Measurements from ENCODE around the gene CDH16.

Gene CDH16

DNA sequence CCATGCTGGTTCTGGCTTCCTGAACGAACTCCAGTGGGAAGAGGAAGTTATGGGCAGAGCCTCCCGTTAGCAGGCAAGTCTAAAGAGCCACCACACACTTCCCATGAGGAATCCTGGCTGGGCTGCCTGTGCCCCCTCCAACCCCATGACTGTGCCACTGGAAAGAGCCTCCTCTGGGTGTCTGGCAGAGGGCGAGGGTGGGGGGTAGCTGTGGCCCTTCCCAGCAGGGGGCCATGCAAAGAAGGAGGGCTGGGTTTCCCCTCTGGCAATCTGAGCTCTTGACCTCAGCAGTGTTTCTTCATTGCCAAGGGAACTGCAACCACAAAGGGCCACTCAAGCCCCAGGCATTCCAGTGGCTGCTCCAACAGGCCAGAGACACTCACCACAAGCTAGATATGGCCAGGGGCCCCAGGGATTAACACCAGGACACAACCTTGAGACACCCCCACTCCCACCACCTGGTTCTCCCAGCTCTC is 8.3 kb upstream of the CDH16 start:
- Histone ChIP-seq H3K36me3 (peaks cover 32% of the 10 kb centered on the region), H3K27me3 (ENCODE audit: insufficient read depth, low read depth, severe bottlenecking) (no peaks in the 10 kb centered on the region), H3K4me3 (ENCODE audit: low read depth, low read length) (no peak overlapping the region), H3K27ac (peak overlapping the region; percentile 67), H3K9me3 (ENCODE audit: severe bottlenecking) (no peaks in the 10 kb centered on the region)
- TF ChIP-seq, protein P1, sequence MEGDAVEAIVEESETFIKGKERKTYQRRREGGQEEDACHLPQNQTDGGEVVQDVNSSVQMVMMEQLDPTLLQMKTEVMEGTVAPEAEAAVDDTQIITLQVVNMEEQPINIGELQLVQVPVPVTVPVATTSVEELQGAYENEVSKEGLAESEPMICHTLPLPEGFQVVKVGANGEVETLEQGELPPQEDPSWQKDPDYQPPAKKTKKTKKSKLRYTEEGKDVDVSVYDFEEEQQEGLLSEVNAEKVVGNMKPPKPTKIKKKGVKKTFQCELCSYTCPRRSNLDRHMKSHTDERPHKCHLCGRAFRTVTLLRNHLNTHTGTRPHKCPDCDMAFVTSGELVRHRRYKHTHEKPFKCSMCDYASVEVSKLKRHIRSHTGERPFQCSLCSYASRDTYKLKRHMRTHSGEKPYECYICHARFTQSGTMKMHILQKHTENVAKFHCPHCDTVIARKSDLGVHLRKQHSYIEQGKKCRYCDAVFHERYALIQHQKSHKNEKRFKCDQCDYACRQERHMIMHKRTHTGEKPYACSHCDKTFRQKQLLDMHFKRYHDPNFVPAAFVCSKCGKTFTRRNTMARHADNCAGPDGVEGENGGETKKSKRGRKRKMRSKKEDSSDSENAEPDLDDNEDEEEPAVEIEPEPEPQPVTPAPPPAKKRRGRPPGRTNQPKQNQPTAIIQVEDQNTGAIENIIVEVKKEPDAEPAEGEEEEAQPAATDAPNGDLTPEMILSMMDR (IDR thresholded peaks at IDR 0.05; ENCODE audit: low read depth, low read length), result no peak
- no peak for DNase-seq

DNA sequence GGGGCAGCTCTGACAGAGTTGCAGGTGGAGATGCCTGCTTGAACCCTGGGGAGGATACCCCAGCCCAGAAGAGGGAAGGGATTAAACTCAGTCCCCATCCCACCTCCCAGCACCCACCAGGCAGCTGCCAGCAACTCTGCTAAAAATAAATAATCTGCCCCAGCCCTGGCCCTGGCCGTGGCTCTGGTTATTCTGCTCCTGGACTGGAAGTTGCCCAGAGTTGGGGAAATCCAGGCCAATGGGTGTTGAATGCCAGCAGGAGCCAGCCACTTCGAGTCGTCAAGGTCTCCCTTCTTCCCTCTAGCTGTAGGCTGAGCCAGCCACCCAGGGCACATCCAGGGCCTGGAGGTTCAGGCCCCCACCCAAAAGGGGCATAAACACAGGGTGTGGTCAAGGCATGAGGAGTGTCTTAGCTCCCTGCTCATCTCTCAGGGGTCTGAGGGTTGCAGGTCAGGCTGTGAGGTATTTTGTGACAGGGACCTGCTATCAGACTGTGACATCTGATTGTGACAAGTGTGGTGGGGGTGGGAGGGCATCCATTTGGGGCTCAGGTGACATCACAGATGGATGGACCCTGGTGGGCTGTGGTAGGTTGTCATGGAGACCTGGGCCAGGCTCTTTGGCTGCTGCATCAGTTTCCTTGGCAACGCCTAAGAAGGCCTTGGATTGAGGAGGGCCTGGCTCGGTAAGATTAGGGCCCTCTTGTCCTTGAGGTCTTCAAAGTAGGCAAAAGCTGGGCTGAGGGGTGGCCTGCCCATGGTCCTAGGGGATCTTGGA is 7.7 kb upstream of the CDH16 start:
- Histone ChIP-seq H3K27me3 (ENCODE audit: insufficient read depth, low read depth, severe bottlenecking) (no peaks in the 10 kb centered on the region), H3K9me3 (ENCODE audit: severe bottlenecking) (no peaks in the 10 kb centered on the region), H3K36me3 (peaks cover 32% of the 10 kb centered on the region), H3K27ac (peak overlapping the region; percentile 78), H3K4me3 (ENCODE audit: low read depth, low read length) (no peak overlapping the region)
- TF ChIP-seq, protein P1 (IDR thresholded peaks at IDR 0.05; ENCODE audit: low read depth, low read length), result no peak
- peak; percentile 50 for DNase-seq

DNA sequence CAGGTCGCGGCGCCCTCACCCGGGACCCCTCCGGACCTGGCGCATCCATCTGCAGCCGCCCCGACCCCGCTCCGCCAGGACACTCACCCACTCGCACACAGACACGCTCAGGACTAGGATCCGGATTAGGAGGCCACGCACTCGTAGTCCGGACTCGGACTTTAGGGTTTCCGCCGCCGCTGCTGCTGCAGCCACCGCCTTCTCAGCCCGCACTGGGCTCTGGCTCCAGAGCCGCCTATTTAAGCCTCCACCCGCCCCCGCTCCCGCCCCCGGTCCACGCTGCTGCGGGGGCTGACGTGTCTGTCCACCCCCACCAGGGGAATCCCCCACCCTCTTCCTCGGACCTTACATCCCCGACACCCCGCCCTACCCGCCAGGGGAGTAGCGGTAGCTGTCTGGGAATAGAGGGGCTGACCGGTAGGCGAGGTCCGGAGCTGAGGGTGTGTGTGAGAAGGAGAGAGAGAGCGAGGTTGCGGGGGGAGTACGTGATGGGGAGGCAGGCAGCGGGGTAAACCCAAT is 6.7 kb upstream of the CDH16 start, which contains the start of gene RRAD:
RRAD (minus strand) TSS at position 214 of the 519 bp plus-strand sequence. CDS start 356 bp downstream, outside the sequence.
- Histone ChIP-seq H3K36me3 (peaks cover 36% of the 10 kb centered on the region), H3K27me3 (ENCODE audit: insufficient read depth, low read depth, severe bottlenecking) (no peaks in the 10 kb centered on the region), H3K4me3 (ENCODE audit: low read depth, low read length) (peak within 1 kb of the TSS; percentile 71), H3K27ac (peak within 1 kb of the TSS; percentile 78), H3K9me3 (ENCODE audit: severe bottlenecking) (no peaks in the 10 kb centered on the region)
- TF ChIP-seq, protein P1 (IDR thresholded peaks at IDR 0.05; ENCODE audit: low read depth, low read length), result no peak
- peak; percentile 69 for DNase-seq

DNA sequence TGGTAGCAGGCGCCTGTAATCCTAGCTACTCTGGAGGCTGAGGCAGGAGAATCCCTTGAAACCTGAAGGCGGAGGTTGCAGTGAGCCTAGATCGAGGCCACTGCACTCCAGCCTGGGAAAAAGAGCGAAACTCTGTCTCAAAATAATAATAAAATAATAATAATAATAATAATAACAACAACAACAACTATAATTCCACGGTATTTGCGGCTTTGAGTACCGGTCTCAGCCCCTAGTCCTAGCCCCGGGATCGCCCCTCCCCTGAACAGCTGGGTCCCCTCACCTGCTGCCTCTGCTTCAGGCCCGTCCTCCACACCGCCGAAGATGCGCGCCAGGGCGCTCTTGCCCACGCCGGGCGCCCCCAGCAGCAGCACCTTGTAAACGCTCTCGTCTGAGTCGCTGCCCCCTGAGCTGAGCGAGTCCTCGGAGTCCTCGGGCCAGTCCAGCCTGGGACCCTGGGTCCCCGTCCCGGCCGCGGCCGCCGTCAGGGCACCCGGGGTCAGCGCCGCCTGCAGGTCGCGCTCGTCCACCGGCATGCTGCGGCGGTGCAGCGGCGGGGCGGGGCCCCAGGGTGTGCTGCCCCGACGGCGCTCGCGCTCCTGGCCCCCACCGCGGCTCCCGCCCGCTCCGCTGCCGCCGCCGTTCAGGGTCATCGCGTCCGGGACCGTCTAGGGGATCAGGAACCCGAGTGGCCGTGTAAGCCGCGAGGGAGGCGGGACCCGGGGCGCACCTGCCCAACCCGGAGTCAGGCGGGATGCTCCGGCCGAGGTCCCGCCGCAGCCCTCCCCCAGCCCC is 6.0 kb upstream of the CDH16 start:
- peaks cover 36% of the 10 kb centered on the region for H3K36me3 ChIP-seq
- DNase-seq, result peak; percentile 67
- H3K27me3 ChIP-seq (ENCODE audit: insufficient read depth, low read depth, severe bottlenecking), result no peaks in the 10 kb centered on the region
- TF ChIP-seq, protein P1 (IDR thresholded peaks at IDR 0.05; ENCODE audit: low read depth, low read length), result peak; percentile 68
- no peaks in the 10 kb centered on the region for H3K9me3 ChIP-seq (ENCODE audit: severe bottlenecking)
- peak overlapping the region; percentile 78 for H3K27ac ChIP-seq
- peak overlapping the region; percentile 71 for H3K4me3 ChIP-seq (ENCODE audit: low read depth, low read length)

DNA sequence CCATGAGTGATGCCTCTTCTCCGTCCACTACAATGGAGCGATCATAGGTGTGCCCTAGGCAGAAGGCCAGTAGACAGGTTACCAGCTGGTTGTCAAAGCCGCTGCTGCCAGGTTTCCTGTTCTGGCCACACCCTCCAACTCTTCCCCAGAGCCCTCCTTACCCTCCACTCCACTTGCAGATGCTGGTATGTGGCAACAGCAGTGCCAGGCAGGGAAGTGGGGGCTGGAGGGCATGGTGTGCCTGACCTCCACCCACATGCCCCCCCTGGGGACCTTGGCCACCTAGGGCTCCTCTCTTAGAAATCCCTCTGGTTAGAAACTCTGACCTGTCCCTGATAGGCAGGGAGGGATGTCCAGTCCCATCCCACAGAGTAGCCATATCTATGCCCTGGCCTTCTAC is 5.2 kb upstream of the CDH16 start:
- no peak for DNase-seq

More for the DNA sequence above, 5.2 kb upstream of the CDH16 start:
- H3K4me3 ChIP-seq (ENCODE audit: low read depth, low read length), result peak overlapping the region; percentile 71
- peak overlapping the region; percentile 78; the same call in 1 of the 2 replicates for H3K27ac ChIP-seq
- no peaks in the 10 kb centered on the region for H3K27me3 ChIP-seq (ENCODE audit: insufficient read depth, low read depth, severe bottlenecking)
- peaks cover 36% of the 10 kb centered on the region for H3K36me3 ChIP-seq
- TF ChIP-seq, protein P1 (IDR thresholded peaks at IDR 0.05; ENCODE audit: low read depth, low read length), result no peak
- no peaks in the 10 kb centered on the region for H3K9me3 ChIP-seq (ENCODE audit: severe bottlenecking)

Measured in WERI-Rb-1 (cell line).